ENCODE data around the gene CD248.
A peak's percentile ranks its signal among the peaks of the same experiment; 100 is the strongest.

DNA sequence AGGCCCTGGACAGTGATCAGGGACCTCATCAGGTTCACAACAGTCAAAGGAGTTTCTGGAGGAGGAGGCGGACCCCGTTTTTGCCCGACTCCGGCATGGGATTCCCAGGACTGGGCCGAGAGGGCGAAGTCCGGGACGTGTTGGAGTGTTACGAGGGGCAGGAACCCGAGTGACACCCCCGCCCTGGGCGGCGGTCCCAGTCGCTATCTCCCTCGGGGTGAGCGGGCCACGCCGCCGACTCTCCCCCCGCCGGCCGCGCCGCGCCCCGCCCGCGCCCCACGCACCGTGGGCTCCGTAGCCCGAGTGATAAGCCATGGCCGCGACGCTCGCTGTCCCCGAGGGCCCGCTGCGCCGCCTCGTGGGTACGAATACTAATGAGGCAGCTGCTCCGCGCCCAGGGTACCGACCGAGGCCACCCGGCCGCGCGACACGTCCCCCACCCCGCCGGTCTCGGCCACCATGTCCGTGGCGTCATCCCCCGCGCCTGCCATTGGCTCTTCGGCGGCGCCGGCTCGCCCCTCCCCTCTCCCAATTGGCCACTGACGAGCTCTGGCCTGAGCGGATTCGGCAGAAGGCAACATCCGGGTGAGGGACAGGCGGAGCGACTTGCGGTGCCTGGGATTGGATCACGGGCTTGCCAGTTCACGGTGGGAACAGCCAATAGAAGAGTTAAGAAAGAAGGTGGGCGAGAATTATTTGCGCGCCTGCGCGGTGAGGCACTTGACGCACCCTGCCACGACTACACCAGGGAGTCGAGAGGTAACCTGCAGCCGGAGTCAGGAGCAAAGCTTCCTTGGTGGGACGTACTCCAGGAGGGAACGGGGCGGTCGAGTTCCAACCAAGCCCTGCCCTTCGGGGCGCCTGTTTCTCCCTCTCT, 27.9 kb downstream of the CD248 start, which contains the start of gene YIF1A:
- TF ChIP-seq, protein P1, sequence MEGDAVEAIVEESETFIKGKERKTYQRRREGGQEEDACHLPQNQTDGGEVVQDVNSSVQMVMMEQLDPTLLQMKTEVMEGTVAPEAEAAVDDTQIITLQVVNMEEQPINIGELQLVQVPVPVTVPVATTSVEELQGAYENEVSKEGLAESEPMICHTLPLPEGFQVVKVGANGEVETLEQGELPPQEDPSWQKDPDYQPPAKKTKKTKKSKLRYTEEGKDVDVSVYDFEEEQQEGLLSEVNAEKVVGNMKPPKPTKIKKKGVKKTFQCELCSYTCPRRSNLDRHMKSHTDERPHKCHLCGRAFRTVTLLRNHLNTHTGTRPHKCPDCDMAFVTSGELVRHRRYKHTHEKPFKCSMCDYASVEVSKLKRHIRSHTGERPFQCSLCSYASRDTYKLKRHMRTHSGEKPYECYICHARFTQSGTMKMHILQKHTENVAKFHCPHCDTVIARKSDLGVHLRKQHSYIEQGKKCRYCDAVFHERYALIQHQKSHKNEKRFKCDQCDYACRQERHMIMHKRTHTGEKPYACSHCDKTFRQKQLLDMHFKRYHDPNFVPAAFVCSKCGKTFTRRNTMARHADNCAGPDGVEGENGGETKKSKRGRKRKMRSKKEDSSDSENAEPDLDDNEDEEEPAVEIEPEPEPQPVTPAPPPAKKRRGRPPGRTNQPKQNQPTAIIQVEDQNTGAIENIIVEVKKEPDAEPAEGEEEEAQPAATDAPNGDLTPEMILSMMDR (IDR thresholded peaks at IDR 0.05) = peak in 1 of 3 donors; percentile 14
- TF ChIP-seq POLR2A (IDR thresholded peaks at IDR 0.05) = peak; percentile 99
